ENCODE results near the gene LPP. TPM values are rescaled to one million over a fixed set of nuclear protein-coding genes. Genes with fewer than 3 reads are reported as not detected.

Gene LPP
- total RNA-seq, 1 experiment from 2014 or later = 148 TPM

DNA sequence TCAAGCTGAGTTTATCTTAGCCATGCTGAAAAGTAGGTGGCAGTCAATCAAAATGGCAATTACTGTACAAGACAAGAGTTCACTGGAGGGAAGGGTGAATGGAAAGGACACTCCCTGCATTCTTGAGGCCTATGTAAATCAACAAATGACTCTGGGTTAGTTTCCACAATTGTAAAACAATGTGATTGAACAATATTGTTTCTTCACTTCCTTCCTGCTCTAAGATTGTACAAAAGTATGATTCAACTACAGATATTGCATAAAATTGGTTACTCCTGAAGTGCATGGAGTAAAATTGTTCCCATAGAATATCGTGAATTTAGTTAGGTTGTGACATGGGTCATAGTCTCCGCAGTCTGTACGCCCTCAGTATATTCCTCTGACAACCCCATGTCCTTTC is 277.6 kb downstream of the LPP start:
- Histone ChIP-seq H3K9me3 (ENCODE audit: insufficient read depth, low read depth) (peaks cover 8% of the 10 kb centered on the region; the same call in 1 of the 2 replicates), H3K79me2 (ENCODE audit: low read depth) (no peaks in the 10 kb centered on the region), H3F3A (ENCODE audit: insufficient read depth, low read depth) (peaks cover 9% of the 10 kb centered on the region), H3K36me3 (ENCODE audit: low read depth) (no peaks in the 10 kb centered on the region), H3K4me2 (0 out of 2 replicates have a peak overlapping the region, but pooled peaks have one; percentile 4), H3K27ac (peak overlapping the region; percentile 45), H4K20me1 (ENCODE audit: insufficient read depth) (no peaks in the 10 kb centered on the region), H3K27me3 (ENCODE audit: insufficient read depth, low read depth) (no peaks in the 10 kb centered on the region), H3K9me2 (ENCODE audit: insufficient read depth) (no peaks in the 10 kb centered on the region), H3K4me1 (replicated peaks; ENCODE audit: insufficient read depth) (peaks cover 12% of the 10 kb centered on the region), H2AFZ (no peak overlapping the region), H3K4me3 (no peak overlapping the region)
- BruUV-seq (replicated peaks) = no TSS peak
- CTCF ChIA-PET = interaction anchor here (1.1 kb wide), 1 partner anchor 523 kb away, joined by 4 read pairs; no protein-coding TSS in a partner anchor
- intact Hi-C loops (cut with micrococcal nuclease; ENCODE audit: unreplicated experiment) = loop anchor here (10.0 kb wide), 2 partner anchors 397 to 687 kb away; partner anchors contain the start of gene BCL6
- POLR2A ChIA-PET (ENCODE audit: unreplicated experiment) = interaction anchor here (0.5 kb wide), 1 partner anchor 713 kb away, joined by 4 read pairs; no protein-coding TSS in a partner anchor
- TF ChIP-seq, protein P1, sequence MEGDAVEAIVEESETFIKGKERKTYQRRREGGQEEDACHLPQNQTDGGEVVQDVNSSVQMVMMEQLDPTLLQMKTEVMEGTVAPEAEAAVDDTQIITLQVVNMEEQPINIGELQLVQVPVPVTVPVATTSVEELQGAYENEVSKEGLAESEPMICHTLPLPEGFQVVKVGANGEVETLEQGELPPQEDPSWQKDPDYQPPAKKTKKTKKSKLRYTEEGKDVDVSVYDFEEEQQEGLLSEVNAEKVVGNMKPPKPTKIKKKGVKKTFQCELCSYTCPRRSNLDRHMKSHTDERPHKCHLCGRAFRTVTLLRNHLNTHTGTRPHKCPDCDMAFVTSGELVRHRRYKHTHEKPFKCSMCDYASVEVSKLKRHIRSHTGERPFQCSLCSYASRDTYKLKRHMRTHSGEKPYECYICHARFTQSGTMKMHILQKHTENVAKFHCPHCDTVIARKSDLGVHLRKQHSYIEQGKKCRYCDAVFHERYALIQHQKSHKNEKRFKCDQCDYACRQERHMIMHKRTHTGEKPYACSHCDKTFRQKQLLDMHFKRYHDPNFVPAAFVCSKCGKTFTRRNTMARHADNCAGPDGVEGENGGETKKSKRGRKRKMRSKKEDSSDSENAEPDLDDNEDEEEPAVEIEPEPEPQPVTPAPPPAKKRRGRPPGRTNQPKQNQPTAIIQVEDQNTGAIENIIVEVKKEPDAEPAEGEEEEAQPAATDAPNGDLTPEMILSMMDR (conservative IDR thresholded peaks at IDR 0.05) = no peak
- TF ChIP-seq EZH2 (IDR thresholded peaks at IDR 0.05; ENCODE audit: low read depth) = no peak
- peak; percentile 5 to 86 for DNase-seq

- no peaks in the 10 kb centered on the region for H3K9me2 ChIP-seq (ENCODE audit: insufficient read depth)
- H4K20me1 ChIP-seq (ENCODE audit: insufficient read depth) = no peaks in the 10 kb centered on the region
- TF ChIP-seq, protein P1 (conservative IDR thresholded peaks at IDR 0.05) = no peak
- TF ChIP-seq EZH2 (IDR thresholded peaks at IDR 0.05; ENCODE audit: low read depth) = no peak
- H3K36me3 ChIP-seq (ENCODE audit: low read depth) = no peaks in the 10 kb centered on the region
- peaks cover 8% of the 10 kb centered on the region; the same call in 1 of the 2 replicates for H3K9me3 ChIP-seq (ENCODE audit: insufficient read depth, low read depth)
- ChIA-PET POLR2A (ENCODE audit: unreplicated experiment) (no interaction called here), CTCF (interaction anchor here (0.6 to 1.0 kb wide), 3 partner anchors 227 to 693 kb away, joined by 3 read pairs; no protein-coding TSS in a partner anchor)
- H3K4me2 ChIP-seq = no peak overlapping the region
- DNase-seq = no peak
- no peak overlapping the region for H3K4me3 ChIP-seq
- no TSS peak for BruUV-seq (replicated peaks)
- no peak overlapping the region for H2AFZ ChIP-seq
- peaks cover 12% of the 10 kb centered on the region for H3K4me1 ChIP-seq (replicated peaks; ENCODE audit: insufficient read depth)
- no peak overlapping the region for H3K27ac ChIP-seq
- H3K27me3 ChIP-seq (ENCODE audit: insufficient read depth, low read depth) = no peaks in the 10 kb centered on the region
- H3K79me2 ChIP-seq (ENCODE audit: low read depth) = no peaks in the 10 kb centered on the region
- H3F3A ChIP-seq (ENCODE audit: insufficient read depth, low read depth) = peaks cover 9% of the 10 kb centered on the region
- intact Hi-C loops (cut with micrococcal nuclease; ENCODE audit: unreplicated experiment) = loop anchor here (10.0 kb wide), 2 partner anchors 398 to 688 kb away; partner anchors contain the start of gene BCL6
Measured at GRCh38 chr3:188432802-188433520, 279.0 kb downstream of the LPP start.

- CTCF ChIA-PET = interaction anchor here (0.6 kb wide), 1 partner anchor 236 kb away, joined by 3 read pairs; no protein-coding TSS in a partner anchor
- Histone ChIP-seq H4K20me1 (ENCODE audit: insufficient read depth) (no peaks in the 10 kb centered on the region), H3K9me2 (ENCODE audit: insufficient read depth) (no peaks in the 10 kb centered on the region), H3K4me2 (no peak overlapping the region), H3F3A (ENCODE audit: insufficient read depth, low read depth) (peaks cover 9% of the 10 kb centered on the region), H2AFZ (no peak overlapping the region), H3K4me1 (replicated peaks; ENCODE audit: insufficient read depth) (peaks cover 12% of the 10 kb centered on the region), H3K4me3 (no peak overlapping the region), H3K9me3 (ENCODE audit: insufficient read depth, low read depth) (peaks cover 8% of the 10 kb centered on the region; the same call in 1 of the 2 replicates), H3K27ac (no peak overlapping the region), H3K36me3 (ENCODE audit: low read depth) (no peaks in the 10 kb centered on the region), H3K79me2 (ENCODE audit: low read depth) (no peaks in the 10 kb centered on the region), H3K27me3 (ENCODE audit: insufficient read depth, low read depth) (no peaks in the 10 kb centered on the region)
- TF ChIP-seq EZH2 (IDR thresholded peaks at IDR 0.05; ENCODE audit: low read depth) = no peak
- TF ChIP-seq, protein P1 (conservative IDR thresholded peaks at IDR 0.05) = no peak
- DNase-seq = no peak
- intact Hi-C loops (cut with micrococcal nuclease; ENCODE audit: unreplicated experiment) = loop anchor here (10.0 kb wide), 2 partner anchors 399 to 689 kb away; partner anchors contain the start of gene BCL6
- POLR2A ChIA-PET (ENCODE audit: unreplicated experiment) = no interaction called here
- no TSS peak for BruUV-seq (replicated peaks)
Measured at GRCh38 chr3:188433521-188434150, 279.7 kb downstream of the LPP start.

Measured in PC-9 (cell line).